ENCODE results near the gene IDE. TPM values are rescaled to one million over a fixed set of nuclear protein-coding genes. Genes with fewer than 3 reads are reported as not detected.
"Not testable (repeated sequence)": the region's sequence is repeated elsewhere in the genome, so short reads cannot be mapped to it uniquely, and the experiment has no call there.

IDE gene
- total RNA-seq, 4 donors from 2014 or later: 38.8 to 95.2 (median 46.7) TPM

DNA sequence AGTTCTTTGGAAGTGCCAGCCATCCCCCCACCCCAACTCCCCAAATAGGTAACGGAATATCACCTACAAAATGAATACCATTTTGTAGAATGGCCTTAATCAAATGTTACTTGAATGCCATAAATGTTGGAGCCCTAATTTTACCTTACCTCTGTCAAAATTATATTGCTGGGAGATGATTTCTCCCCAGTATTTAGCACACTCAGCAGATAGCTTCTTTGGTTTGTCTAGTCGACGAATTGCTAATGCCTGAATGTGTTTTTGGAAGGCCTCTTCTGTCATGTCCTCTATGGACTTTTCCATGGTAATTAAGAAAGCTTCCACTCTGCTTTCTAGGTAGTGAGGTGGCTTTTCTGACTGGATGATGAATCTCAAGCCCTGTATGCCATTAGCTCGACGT is 110.3 kb downstream of the IDE start:
- Histone ChIP-seq H3K36me3 (peaks cover 39 to 46% of the 10 kb centered on the region in 2 donors), H3K27ac (no peak overlapping the region), H3K4me1 (no peaks in the 10 kb centered on the region), H3K4me3 (replicated peaks in 1 of 3) (no peak overlapping the region), H3K9me3 (no peaks in the 10 kb centered on the region), H3K27me3 (no peaks in the 10 kb centered on the region)
- no peak for TF ChIP-seq POLR2A (IDR thresholded peaks at IDR 0.05)
- TF ChIP-seq, protein P1, sequence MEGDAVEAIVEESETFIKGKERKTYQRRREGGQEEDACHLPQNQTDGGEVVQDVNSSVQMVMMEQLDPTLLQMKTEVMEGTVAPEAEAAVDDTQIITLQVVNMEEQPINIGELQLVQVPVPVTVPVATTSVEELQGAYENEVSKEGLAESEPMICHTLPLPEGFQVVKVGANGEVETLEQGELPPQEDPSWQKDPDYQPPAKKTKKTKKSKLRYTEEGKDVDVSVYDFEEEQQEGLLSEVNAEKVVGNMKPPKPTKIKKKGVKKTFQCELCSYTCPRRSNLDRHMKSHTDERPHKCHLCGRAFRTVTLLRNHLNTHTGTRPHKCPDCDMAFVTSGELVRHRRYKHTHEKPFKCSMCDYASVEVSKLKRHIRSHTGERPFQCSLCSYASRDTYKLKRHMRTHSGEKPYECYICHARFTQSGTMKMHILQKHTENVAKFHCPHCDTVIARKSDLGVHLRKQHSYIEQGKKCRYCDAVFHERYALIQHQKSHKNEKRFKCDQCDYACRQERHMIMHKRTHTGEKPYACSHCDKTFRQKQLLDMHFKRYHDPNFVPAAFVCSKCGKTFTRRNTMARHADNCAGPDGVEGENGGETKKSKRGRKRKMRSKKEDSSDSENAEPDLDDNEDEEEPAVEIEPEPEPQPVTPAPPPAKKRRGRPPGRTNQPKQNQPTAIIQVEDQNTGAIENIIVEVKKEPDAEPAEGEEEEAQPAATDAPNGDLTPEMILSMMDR (IDR thresholded peaks at IDR 0.05): no peak
- no peak for DNase-seq
- WGBS, 2 donors: 97 to 100% methylated on average over 5 of the region's 5 CpGs
- intact Hi-C loops (cut with DNase I): no loop called here

- H3K4me3 ChIP-seq (replicated peaks in 1 of 3); intact Hi-C loops (cut with DNase I); H3K27ac ChIP-seq; DNase-seq; H3K9me3 ChIP-seq; H3K27me3 ChIP-seq; H3K4me1 ChIP-seq: not testable (repeated sequence)
- WGBS, 2 donors: 92 to 96% methylated on average over 6 of the region's 6 CpGs
- H3K36me3 ChIP-seq: peaks cover 16 to 20% of the 10 kb centered on the region in 2 donors
Observed at GRCh38 chr10:92454955-92455354, 118.9 kb downstream of the IDE start.

GRCh38 chr10:92452313-92452712 is 121.6 kb downstream of the IDE start:
- TF ChIP-seq, protein P1 (IDR thresholded peaks at IDR 0.05): no peak
- no peak for TF ChIP-seq POLR2A (IDR thresholded peaks at IDR 0.05)
- Histone ChIP-seq H3K27me3 (no peaks in the 10 kb centered on the region), H3K9me3 (no peaks in the 10 kb centered on the region), H3K27ac (no peak overlapping the region), H3K36me3 (peaks cover 16 to 18% of the 10 kb centered on the region in 2 donors), H3K4me1 (no peaks in the 10 kb centered on the region), H3K4me3 (replicated peaks in 1 of 3) (no peak overlapping the region)
- no peak for DNase-seq
- intact Hi-C loops (cut with DNase I): no loop called here
- 96 to 100% methylated on average over 2 of the region's 2 CpGs for WGBS, 2 donors

DNA sequence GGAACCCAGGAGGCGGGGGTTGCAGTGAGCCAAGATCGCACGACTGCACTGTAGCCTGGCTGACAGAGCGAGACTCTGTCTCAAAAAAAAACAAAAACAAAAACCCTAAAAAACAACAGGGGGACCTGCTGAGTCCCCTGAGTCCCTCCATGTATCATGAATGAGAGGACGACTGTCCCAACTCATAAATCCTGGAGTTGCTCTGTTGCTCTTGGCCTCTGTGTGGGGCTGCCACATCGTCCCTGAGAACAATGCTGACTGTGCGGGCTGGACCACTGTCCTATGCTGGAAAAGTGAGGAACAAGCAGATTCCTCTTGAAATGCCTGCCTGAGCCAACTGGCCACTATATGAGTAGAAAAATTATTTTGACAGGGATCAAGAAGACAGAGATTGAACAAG is 122.5 kb downstream of the IDE start:
- no peak for DNase-seq
- H3K27me3 ChIP-seq: no peaks in the 10 kb centered on the region
- intact Hi-C loops (cut with DNase I): no loop called here
- H3K4me1 ChIP-seq: no peaks in the 10 kb centered on the region
- H3K27ac ChIP-seq: no peak overlapping the region
- peaks cover 16 to 18% of the 10 kb centered on the region in 2 donors for H3K36me3 ChIP-seq
- WGBS, 2 donors: 95 to 96% methylated on average over 7 of the region's 7 CpGs
- TF ChIP-seq POLR2A (IDR thresholded peaks at IDR 0.05): no peak
- TF ChIP-seq, protein P1 (IDR thresholded peaks at IDR 0.05): no peak
- H3K9me3 ChIP-seq: no peaks in the 10 kb centered on the region
- H3K4me3 ChIP-seq (replicated peaks in 1 of 3): no peak overlapping the region

GRCh38 chr10:92450896-92451295 is 123.0 kb downstream of the IDE start:
- no peak for TF ChIP-seq POLR2A (IDR thresholded peaks at IDR 0.05)
- TF ChIP-seq, protein P1 (IDR thresholded peaks at IDR 0.05): no peak
- H3K27me3 ChIP-seq: no peaks in the 10 kb centered on the region
- H3K4me1 ChIP-seq: no peaks in the 10 kb centered on the region
- H3K27ac ChIP-seq: no peak overlapping the region
- intact Hi-C loops (cut with DNase I): no loop called here
- H3K4me3 ChIP-seq (replicated peaks in 1 of 3): no peak overlapping the region
- no peaks in the 10 kb centered on the region for H3K9me3 ChIP-seq
- H3K36me3 ChIP-seq: peaks cover 16% of the 10 kb centered on the region in 2 donors
- no peak for DNase-seq
- 94 to 95% methylated on average over 2 of the region's 2 CpGs for WGBS, 2 donors

DNA sequence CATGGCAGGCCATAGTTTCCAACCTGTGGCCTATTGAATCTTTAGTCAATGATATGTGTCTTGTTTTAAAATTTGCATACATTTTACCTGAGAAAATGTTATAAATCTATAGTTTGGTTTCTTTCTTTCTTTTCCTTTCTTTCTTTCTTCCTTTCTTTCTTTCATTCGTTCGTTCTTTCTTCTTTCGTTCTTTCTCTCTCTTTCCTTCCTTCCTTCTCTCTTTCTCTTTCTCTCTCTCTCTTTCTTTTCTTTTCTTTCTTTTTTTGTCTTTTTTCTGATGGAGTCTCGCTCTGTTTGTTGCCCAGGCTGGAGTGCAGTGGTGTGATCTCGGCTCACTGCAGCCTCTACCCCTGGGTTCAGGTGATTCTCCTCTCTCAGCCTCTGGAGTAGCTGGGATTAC is 133.3 kb downstream of the IDE start:
- Histone ChIP-seq H3K4me1 (no peaks in the 10 kb centered on the region), H3K4me3 (replicated peaks in 1 of 3) (no peak overlapping the region), H3K27me3 (no peaks in the 10 kb centered on the region), H3K36me3 (no peaks in the 10 kb centered on the region), H3K27ac (no peak overlapping the region), H3K9me3 (no peaks in the 10 kb centered on the region)
- 96 to 99% methylated on average over 5 of the region's 5 CpGs for WGBS, 2 donors
- intact Hi-C loops (cut with DNase I): no loop called here
- DNase-seq: no peak
- no peak for TF ChIP-seq POLR2A (IDR thresholded peaks at IDR 0.05)
- TF ChIP-seq, protein P1 (IDR thresholded peaks at IDR 0.05): no peak
